Stimulated activated CD4-positive, alpha-beta T cell treated with anti-CD3 and anti-CD28 coated beads, Interleukin-1b, Interleukin-23, amount 100 ng/mL, for 4 hours (primary cell): ENCODE data around the gene MBP.
A peak's percentile ranks its signal among the peaks of the same experiment; 100 is the strongest.

Experiments
- DNase-seq, 2 donors: peaks; one replicate each; pipeline ENCODE4 v3.0.0-alpha.2; 2020; ENCODE audit warnings: low read depth in 2 of 2

MBP gene

GRCh38 chr18:77132369-77133050 lies at the start of gene MBP:
Gene MBP (minus strand): TSS chr18:77132783. CDS start chr18:77105261, 27,522 bp downstream.
- peak; percentile 55 to 69 for DNase-seq

DNA sequence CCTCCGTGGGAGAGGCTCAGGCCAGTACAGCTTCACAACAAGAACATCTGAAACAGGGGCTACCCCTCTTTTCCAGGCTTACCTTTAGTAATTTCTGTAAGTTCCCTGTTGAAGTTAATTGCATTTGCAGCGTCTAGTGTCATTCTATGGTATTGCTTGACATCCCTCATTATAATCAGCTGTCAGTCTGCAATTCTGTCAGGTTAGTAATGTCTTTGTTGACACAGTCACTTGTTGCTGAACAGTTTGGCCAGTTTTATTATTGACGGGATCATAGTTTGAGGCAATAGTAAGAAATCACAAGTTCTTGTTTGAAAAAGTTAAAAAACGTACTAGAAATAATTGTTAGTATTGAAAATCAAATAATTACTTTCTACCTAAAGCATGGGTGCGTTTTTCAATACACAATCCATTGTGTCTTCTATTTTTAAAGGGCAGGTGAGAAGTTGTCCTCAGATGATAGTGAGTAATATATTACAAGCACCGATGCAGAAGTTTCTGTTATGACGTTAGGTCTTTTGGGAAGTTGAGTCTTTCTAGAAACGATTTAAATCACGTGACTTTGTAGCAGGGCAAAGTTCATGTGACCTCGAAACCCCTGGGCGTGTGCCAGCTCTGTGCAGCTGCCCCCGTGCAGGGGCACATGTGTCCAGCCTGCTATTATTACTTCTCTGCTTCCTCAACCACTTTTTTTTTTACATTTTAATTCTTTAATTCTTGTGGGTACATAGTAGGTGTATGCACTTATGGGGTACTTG lies 49.5 kb upstream of the MBP start:
- DNase-seq, result no peak

DNA sequence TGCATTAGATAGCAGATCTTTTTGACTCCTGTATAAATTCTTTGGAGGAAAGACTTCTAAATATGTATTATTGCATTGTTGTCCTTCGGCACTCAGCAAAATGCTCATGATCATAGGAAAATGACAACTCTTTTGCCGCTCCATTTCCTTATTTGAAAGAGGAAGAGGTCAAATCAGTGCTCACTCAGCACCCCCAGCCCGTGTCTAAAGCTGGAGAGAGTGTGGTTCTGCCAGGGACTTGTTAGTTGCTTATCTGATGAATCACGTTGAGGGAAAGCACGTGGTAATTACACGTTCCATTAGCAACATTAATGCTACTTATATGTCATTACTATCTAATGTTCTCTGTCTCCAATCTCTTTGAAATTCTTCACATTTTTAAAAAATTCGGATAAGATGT lies 46.0 kb upstream of the MBP start:
- no peak for DNase-seq

DNA sequence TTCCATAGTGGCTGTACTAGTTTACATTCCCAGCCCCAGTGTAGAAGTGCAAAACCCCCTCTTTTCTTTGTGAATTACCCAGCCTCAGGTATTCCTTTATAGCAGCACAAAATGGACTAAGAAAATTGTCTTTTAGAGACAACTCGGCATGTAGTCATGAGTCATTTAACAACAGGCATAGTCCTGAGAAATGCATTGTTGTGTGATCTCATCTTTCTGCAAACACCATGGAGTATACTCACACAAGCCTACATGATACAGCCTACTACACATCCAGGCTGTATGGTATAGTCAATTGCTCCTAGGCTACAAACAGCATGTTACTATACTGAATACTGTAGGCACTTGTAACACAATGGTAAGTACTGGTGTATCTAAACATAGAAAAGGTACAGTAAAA lies 44.4 kb upstream of the MBP start:
- DNase-seq, result no peak

- DNase-seq, result no peak
Observed at GRCh38 chr18:77173275-77174030, 40.9 kb upstream of the MBP start.

DNA sequence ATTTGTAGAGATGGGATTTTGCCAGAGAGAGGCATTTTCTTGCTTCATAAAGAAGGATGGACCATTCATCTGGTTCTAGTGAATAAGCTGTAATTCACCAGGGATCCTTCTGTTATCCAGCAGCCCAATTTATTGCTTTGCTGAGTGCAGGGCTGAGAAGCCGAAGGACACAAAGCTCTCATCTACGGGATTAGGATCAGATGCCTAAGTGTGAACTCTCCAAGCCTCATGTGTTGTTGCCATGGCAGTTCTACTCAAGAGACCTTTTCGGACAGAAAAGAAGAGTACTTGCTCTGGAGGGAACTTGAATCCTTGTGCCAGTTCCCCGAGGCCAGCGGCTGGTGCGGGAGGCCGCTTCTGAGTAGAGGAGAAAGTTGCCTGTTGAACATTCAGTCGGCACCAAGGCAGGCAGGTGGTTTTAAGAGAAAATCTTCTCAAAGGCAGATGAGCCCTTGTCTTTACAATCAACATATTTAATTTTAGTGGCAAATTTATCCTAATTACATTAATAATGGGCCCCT lies 38.4 kb upstream of the MBP start:
- DNase-seq, result no peak

GRCh38 chr18:77168811-77169311 lies 36.3 kb upstream of the MBP start:
- no peak for DNase-seq

DNA sequence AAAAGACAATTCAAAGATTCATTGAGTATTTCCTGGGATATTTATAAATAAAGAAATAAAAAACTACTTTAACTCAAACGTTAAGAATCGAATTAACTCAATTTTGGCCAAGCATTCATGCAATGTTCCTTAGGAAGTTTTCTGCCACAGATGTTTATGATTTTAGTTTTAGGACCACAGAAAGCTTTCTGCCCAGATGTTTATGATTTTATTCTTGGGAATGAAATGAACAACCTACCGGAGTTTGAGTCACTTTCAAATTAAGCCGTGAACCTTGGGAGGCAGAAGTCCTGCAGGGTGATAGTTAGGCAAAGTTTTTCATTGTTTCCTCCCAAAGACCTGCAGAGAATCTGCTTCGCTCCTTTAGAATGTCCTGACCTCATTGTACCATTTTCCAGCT lies 34.7 kb upstream of the MBP start:
- DNase-seq, result no peak

GRCh38 chr18:77166523-77166922 lies 33.9 kb upstream of the MBP start:
- DNase-seq, result no peak

DNA sequence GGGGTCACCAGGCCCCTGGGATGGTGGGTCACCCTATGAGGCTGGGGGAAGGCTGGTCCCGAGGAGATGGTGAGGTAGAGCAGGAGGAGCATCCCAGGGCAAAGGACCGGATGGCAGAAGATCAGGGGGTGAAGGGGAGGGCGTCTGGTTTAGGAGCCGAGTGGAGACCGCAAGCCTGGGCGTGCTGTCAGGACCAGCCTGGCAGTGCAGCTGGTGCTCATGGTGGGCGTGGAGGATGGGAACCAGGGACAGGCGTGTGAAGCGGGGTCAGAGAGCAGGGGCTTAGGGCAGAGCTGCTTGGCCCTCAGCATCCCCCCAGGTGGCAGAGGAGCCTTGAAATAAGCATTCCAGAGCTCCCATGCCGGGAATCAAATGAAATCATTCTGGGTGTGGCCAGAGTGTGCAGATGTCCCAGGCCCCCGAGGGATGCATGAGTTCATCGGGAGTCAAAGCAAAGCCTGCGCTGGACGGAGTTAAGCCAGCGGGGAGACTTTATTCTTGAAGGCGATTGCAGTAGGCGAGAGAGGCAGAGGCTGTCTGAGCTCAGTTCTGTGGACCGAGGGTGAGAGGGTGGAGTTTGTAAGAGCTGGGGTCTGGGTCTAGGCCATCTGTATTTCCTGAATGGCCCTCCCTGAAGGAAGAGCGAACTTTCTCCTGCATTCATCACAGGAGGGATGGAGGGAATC lies 33.1 kb upstream of the MBP start:
- DNase-seq, result no peak

DNA sequence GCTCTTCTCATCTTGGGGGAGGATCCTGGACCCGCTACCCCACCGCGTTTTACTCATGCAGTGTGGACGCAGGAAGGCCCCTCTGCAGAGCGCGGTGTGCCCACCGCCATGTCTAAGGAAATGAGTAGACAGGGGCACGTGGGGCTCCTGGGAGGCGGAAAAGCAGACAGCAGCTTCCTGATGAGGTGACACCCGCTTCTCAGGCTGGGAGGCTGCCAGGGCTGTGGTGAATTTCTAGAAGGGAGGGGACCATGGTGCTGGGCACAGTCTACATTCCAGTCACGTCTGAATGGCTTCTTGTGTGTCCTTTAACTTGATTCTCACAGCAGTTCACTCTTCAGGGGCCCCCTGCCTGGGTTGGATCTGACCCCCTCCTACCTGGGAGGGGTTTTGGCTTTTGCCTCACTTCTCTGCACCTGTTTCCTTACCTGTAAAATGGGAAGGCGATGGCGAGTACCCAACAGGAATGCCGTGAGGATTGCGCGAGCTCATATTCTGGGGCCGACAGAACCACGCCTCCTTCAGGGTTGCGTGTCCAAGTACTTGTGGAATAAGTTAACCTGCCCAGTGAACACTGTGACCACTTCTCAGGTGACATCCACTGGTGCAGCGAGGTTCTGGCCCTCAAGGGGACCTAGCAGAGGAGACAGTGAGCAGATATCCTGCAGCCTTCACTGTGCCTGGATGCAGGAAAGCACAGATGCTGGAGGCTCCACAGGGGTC lies 32.3 kb upstream of the MBP start:
- DNase-seq, result no peak

- no peak for DNase-seq
Observed at GRCh38 chr18:77164026-77164425, 31.4 kb upstream of the MBP start.

GRCh38 chr18:77162580-77162979 lies 30.0 kb upstream of the MBP start:
- DNase-seq, result no peak

DNA sequence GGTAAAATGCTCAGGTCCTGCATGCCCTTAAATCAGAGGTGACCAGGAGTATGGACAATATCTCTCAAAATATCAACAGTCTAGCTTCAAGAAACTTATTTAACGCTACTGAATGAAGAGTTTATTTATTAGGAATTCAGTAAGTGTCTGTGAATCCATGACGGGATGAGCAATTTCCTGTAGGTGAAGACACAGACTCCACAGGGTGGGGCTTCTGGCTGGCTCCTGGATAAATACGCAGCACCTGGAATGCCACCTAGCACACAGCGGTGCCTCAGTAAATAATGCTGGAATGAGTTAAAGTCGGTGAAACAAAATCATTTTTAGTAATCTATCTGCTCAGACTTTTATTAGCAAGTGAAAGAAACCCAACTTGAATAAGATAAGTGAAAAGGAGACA lies 29.4 kb upstream of the MBP start:
- no peak for DNase-seq

- DNase-seq, result no peak
Observed at GRCh38 chr18:77161383-77161782, 28.8 kb upstream of the MBP start.

GRCh38 chr18:77160515-77160914 lies 27.9 kb upstream of the MBP start:
- DNase-seq, result no peak

DNA sequence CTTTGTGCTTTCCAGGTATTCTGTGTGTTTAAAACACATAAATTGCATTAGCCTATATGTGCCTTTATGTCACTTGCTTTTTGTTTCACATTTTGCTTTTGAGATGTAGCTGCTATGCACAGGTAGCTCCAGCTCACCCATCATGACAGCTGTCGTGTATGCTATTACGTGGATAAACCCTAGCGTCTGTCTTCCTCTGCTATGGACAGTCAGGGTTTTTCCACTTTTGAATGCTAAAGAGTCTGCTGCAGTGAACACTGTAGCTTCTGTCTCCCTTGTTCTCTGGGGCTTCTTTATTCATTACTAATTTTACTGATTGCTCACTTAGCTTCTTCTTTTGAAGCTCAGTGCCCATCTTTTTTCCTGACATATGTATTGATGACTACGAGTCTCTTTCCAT lies 24.7 kb upstream of the MBP start:
- no peak for DNase-seq

GRCh38 chr18:77155031-77155430 lies 22.4 kb upstream of the MBP start:
- no peak for DNase-seq

GRCh38 chr18:77153404-77153803 lies 20.8 kb upstream of the MBP start:
- no peak for DNase-seq

DNA sequence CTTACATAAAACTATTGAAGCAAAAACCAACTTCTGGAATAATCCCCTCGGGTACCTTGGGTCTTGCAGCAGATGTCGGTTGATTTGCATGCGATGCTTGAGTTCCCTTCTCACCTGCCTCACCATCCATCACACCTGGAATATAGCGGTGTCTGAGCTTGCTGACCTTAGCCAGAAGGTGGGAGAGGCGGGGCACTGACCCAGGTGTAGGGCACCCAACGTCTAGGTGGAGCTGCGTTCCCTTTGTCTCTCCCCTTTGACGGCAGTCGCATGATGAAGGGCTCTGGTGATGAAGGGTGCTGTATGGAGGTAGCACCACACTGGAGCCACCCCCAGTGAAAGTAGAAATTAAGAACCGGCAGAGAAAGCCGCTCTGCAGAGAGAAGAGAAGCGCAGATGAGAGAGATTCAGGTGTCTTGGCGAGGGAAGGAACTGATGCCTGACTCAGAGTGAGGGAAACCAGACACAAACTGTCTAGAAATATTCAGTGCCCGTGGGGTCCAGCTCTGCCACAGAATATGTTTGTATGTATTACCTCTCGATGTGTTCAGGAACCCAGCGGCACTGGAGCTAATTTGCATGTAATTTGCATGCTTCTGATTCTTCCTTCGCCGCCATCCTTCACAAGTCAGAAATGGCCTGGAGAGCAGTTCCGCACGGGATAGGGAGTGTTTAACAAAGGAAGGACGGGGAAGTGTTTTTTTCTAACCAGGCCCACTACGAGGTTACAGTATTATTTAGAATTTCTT lies 19.4 kb upstream of the MBP start:
- DNase-seq, result no peak
